SH-SY5Y (cell line): ENCODE results near the gene CLIP2.

Experiments
- GATA2 ChIP-seq: IDR thresholded peaks from 2 replicates; pipeline ENCODE4 v1.6.1; 2011; ENCODE audit warnings: mild to moderate bottlenecking, low read depth, low read length
- GATA3 ChIP-seq: IDR thresholded peaks from 2 replicates; pipeline ENCODE4 v1.6.1; 2011; ENCODE audit warnings: low read depth, mild to moderate bottlenecking, low read length, moderate library complexity

DNA sequence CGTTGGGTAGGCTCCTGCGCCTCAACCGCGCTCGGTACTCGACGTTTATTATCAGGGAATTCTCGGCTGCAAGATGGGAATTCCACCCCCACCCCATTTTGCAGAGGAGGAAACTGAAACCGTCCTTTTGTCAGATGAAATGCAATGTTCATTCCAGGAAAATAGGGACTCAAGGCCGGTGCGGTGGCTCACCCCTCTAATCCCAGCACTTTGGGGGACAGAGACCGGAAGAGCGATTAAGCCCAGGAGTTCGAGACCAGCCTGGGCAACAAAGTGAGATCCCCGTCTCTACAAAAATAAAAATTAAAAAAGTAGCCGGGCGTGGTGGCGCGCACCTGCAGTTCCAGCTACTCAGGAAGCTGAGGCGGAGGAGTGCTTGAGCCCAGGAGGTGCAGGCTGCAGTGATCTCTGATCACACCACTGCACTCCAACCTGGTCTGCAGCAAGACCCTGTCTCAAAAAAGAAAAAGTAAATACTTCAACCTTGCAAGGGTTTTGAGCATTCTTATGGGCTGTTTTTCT is 34.3 kb upstream of the CLIP2 start:
- TF ChIP-seq GATA2 (no peak), GATA3 (no peak)
